ENCODE results near the gene KIF16B.

GRCh38 chr20:16596991-16597390 lies 23.7 kb upstream of the KIF16B start:
- no peak for TF ChIP-seq POLR2A (IDR thresholded peaks at IDR 0.05; ENCODE audit: low read depth, low read length)
- no peak for TF ChIP-seq POLR2AphosphoS5 (IDR thresholded peaks at IDR 0.05; ENCODE audit: insufficient read depth, low read depth, low read length)
- no peak for TF ChIP-seq CTCF (IDR thresholded peaks at IDR 0.05; ENCODE audit: extremely low read depth in 1 of 2, insufficient read depth in 1 of 2, low read depth in 1 of 2, low read length in 2 of 2)
- no peak for TF ChIP-seq EZH2 (IDR thresholded peaks at IDR 0.05; ENCODE audit: borderline replicate concordance, low read depth, low read length, severe bottlenecking)
- TF ChIP-seq, protein P1, sequence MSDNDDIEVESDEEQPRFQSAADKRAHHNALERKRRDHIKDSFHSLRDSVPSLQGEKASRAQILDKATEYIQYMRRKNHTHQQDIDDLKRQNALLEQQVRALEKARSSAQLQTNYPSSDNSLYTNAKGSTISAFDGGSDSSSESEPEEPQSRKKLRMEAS (IDR thresholded peaks at IDR 0.05; ENCODE audit: insufficient read depth, insufficient read length): no peak
- TF ChIP-seq FOS (IDR thresholded peaks at IDR 0.05; ENCODE audit: borderline replicate concordance, insufficient read depth, low read length): no peak
